ENCODE data around the gene RPP21.
"Not testable (repeated sequence)": the region's sequence is repeated elsewhere in the genome, so short reads cannot be mapped to it uniquely, and the experiment has no call there.

The RPP21 gene

GRCh38 chr6:30329331-30329730, 15.6 kb upstream of the RPP21 start:
- DNase-seq (ENCODE audit: low read depth), result no peak

GRCh38 chr6:30331981-30332380, 13.0 kb upstream of the RPP21 start:
- no peak for DNase-seq (ENCODE audit: low read depth)

DNA sequence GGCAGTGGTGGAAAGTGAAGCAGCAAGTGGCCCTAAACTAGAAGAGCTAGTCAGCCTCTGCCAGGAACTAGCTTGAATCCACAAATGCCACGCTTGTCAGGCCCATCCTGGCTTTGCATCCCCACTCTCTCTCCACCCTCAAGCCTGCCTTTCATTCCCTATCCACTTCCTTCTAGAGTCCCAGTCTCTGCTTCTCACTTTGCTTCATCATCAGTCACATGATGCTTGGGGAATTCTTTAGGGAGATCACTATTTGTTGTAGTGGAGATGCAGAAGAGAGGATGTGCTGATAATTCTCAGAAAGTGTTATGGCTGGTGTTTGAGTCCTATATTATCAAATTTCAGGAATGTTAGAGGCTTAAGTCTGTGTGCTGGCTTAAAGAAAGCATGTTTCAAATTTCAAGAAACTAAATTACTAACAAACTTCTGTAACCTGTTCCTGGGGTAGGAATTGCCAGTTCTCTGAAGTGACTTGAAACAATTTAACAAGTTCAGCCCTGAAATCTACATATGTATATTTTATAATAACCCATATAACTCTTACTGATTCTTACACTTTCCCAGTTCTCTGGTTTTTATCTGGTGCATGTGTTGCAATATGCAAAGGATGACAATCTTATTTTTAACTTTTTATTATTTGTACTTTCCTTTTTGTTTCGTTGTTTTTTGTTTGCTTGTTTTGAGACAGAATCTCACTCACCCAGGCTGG, 10.7 kb upstream of the RPP21 start:
- DNase-seq (ENCODE audit: low read depth), result no peak

- no peak for DNase-seq (ENCODE audit: low read depth)
Measured at GRCh38 chr6:30340589-30341054, 4.3 kb upstream of the RPP21 start.

- DNase-seq (ENCODE audit: low read depth), result no peak
Measured at GRCh38 chr6:30341218-30341617, 3.7 kb upstream of the RPP21 start.

- no peak for DNase-seq (ENCODE audit: low read depth)
Measured at GRCh38 chr6:30341728-30342127, 3.2 kb upstream of the RPP21 start.

DNA sequence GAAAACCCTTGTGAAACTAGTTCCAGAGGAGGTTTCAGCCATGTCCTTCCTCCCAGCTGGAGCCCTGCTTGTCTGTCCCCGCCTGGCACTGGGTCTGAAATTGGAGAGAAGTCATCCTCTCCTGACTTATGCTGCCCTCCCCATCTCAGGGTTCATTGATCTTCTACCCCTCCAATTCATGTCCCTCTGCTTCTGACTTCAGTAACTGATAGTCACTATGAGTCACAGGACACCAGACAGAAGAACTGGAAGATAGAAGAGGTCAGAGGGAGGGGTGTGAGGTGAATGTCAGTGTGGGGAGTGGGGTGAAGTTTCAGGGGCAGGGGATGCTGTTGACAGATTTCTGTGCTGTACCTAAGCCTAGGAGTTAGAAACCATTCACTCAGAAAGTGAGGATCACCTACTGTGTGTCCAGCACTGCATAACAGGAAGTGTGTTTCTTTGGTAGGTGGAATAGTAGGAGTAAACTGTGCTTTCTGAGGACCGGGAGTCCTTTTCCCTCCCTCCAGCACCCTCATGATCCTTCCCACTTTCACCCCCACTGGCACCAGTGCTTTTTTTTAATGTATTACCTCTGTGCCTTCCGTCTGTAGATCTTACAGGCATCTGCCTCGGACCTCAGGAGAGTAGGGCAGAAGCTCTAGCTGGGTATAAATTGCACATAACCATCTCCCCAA, 627 bp upstream of the RPP21 start:
- no peak for DNase-seq (ENCODE audit: low read depth)

GRCh38 chr6:30345852-30346251, 896 bp downstream of the RPP21 start:
- no peak for DNase-seq (ENCODE audit: low read depth)

GRCh38 chr6:30348957-30349356, 4.0 kb downstream of the RPP21 start:
- DNase-seq (ENCODE audit: low read depth), result no peak

DNA sequence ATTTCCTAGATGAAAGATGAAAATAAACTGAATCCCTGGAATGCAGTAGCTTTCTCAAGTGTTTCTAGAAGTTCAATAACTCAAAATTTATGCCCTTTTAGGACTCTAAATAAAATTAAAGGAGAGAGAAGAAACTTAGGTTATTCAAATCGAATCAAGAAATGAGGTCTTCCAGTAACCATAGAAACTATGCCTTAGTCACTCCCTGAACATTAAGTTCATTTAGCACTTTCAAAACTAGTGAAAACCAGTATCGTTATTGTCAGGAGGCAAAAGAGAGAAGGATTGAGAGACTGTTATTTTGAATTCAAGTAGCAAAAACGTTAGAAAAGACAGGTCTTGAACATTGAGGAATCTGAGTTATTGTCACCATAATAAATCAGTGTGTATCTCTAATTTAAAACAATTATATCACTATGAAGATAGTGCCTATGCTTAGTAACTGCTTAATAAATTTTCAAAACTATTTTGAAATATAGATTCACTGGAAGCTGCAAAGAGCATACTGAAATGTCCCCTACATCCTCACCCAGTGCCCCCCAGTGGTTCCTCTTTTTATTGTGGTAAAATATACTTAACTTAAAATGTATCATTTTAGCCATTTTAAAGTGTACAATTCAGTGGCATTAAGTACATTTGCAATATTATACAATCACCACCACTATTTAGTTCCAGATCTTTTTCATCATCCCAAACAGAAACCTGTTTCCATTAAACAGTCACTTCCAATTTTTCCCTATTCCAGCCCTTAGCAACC, 4.6 kb downstream of the RPP21 start:
- no peak for DNase-seq (ENCODE audit: low read depth)

GRCh38 chr6:30350524-30350923, 5.6 kb downstream of the RPP21 start:
- DNase-seq (ENCODE audit: low read depth), result no peak

DNA sequence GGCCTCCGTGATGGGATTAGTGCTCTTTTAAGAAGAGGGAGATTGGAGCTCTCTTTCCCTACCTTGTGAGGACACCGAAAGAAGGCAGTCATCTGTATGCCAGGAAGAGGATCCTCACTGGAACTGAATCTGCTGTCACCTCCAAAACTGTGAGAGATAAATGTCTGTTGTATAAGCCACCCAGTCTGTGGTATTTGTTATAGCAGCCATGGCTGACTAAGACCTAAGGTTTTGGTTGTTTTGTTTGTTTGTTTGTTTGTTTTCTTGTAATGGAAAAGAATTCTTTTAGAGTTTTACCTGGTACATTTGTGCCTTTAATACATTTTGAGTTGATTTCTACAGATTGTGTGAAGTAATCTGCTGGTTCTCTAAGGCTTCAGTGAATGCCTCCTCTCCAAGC, 7.6 kb downstream of the RPP21 start:
- DNase-seq (ENCODE audit: low read depth), result no peak

DNA sequence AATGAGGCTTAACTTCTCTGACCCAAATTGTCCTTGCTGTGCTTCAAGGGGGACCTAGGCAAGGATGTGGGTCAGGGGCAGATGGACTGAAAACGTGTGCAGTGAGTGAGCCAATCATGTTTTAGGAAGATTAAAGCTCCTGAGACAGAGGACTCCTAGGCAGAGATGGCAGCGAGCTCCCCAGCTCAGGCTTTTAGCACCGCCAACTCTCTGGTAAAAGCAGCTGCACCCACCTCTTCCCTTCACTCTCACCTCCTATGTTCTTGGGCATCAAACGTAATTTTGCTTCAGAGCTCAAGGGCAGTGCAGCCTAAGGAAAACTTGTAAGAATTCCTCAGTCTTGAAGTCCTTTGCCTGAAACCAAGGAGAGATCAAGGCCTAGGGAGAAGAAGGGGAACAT, 10.3 kb downstream of the RPP21 start:
- no peak for DNase-seq (ENCODE audit: low read depth)

DNA sequence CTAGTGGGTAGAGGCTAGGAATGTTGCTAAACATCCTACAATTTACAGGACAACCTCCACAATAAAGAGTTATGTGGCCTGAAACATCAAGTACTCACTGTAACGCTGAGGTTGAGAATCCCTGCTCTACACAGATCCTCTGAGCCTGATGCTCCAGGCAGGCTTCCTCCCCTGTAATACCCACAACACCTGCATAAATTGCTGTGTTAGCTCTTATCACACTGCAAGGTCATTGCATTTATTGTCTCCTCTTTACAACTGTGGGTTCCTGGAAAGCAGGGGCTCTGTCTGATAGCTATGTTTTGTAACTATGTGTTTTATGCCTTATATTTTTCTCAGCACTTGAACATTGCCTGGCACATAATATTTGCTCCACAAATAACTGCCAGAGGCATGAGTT, 11.6 kb downstream of the RPP21 start:
- DNase-seq (ENCODE audit: low read depth), result no peak

GRCh38 chr6:30357678-30358540, 13.0 kb downstream of the RPP21 start:
- peak; percentile 52 for DNase-seq (ENCODE audit: low read depth)

GRCh38 chr6:30359276-30359675, 14.3 kb downstream of the RPP21 start:
- no peak for DNase-seq (ENCODE audit: low read depth)

- no peak for DNase-seq (ENCODE audit: low read depth)
Measured at GRCh38 chr6:30360139-30360538, 15.2 kb downstream of the RPP21 start.

- no peak for DNase-seq (ENCODE audit: low read depth)
Measured at GRCh38 chr6:30361661-30362060, 16.7 kb downstream of the RPP21 start.

DNA sequence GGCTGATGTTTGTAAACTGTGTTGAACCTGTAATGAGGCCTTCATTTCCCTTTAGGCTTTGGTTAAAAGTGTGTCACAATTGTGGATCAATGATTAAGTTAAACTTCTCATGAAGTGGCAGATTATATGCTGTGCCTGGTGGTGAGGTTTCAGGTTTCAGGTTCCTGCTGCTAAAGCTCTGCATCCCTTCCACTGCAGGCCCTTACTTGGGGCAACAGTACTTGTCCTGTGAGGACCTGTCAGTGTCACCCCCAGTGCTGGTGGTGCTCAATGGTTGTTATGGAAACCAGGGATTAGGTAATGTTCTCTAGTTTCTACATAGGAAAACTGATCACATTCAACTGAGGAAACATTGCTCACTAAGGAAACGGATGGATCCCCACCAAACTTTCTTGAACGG, 18.5 kb downstream of the RPP21 start:
- no peak for DNase-seq (ENCODE audit: low read depth)

DNA sequence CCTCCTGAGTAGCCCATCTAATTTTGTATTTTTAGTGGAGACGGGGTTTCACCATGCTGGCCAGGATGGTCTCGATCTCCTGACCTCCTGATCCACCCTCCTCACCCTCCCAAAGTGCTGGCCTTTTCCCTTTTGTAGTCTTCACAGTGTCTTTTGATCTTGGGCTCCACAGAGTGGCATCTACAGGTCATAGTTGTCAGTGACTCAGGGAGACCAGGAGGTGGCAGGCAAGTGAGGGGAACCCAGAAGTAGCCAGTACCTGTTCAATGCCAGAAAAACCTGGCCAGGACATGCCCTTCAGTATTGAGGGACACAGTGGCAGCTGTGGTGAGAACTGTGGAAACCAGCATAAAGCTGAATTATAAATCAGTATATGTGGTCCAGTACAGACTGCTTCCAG, 19.6 kb downstream of the RPP21 start:
- DNase-seq (ENCODE audit: low read depth), result no peak

DNA sequence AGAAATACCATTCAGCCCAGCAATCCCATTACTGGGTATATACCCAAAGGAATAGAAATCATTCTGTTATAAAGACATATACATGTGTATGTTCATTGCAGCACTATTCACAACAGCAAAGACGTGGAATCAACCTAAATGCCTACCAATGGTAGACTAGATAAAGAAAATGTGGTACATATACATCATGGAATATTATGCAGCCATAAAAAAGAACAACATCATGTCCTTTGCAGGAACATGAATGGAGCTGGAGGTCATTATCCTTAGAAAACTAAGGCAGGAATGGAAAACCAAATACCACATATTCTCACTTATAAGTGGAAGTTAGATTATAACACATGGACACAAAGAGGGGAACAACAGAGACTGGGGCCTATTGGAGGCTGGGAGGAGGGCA, 24.3 kb downstream of the RPP21 start:
- not testable (repeated sequence) for DNase-seq (ENCODE audit: low read depth)

- DNase-seq (ENCODE audit: low read depth), result no peak
Measured at GRCh38 chr6:30378290-30378937, 33.5 kb downstream of the RPP21 start.
